AG08395 (cell line): ENCODE measurements around the gene ITIH2.
A peak's percentile ranks its signal among the peaks of the same experiment; 100 is the strongest.

Experiments
- DNase-seq: peaks from one replicate; pipeline ENCODE4 v3.0.0; 2012; ENCODE audit warnings: mixed read lengths, low spot score

ITIH2 gene

GRCh38 chr10:7797582-7797981, 94.5 kb downstream of the ITIH2 start:
- DNase-seq: peak; percentile 86
